K562 (cell line): ENCODE measurements around the gene OXLD1. TPM values are rescaled to one million over a fixed set of nuclear protein-coding genes. Genes with fewer than 3 reads are reported as not detected.

Source experiments
- BRCA1 ChIP-seq, 2 experiments: fragments of 450-650 bp in 1 of 2; sonication (generic) in 1 of 2; formaldehyde crosslinking in 1 of 2; IDR thresholded peaks; 2 replicates each; pipeline versions ENCODE4 v1.5.0 to v1.6.1; 2017 to 2020; ENCODE audit warnings: mild to moderate bottlenecking in 1 of 2, missing genetic modification reagents in 1 of 2
- FOXJ3 ChIP-seq: sonication (generic); formaldehyde crosslinking; IDR thresholded peaks from 2 replicates; pipeline ENCODE4 v1.4.0; 2020; ENCODE audit warnings: mild to moderate bottlenecking, missing genetic modification reagents
- ILK ChIP-seq: fragments of 450-650 bp; IDR thresholded peaks from 2 replicates; pipeline ENCODE4 v1.6.1; 2016; ENCODE audit warnings: missing genetic modification characterization, low read depth, mild to moderate bottlenecking, missing compliant biosample characterization, moderate library complexity, borderline replicate concordance
- POLR2AphosphoS5 ChIP-seq: IDR thresholded peaks from 2 replicates; pipeline ENCODE4 v1.6.1; 2011; ENCODE audit warnings: mild to moderate bottlenecking, low read depth, low read length, moderate library complexity; ENCODE audit not compliant: control insufficient read depth, insufficient read depth
- ZNF57 ChIP-seq: fragments of 450-650 bp; formaldehyde crosslinking; IDR thresholded peaks from 2 replicates; pipeline ENCODE4 v1.4.0; 2020; ENCODE audit warnings: mild to moderate bottlenecking, moderate library complexity
- ZNF586 ChIP-seq: fragments of 450-650 bp; formaldehyde crosslinking; conservative IDR thresholded peaks from 2 replicates; pipeline ENCODE4 v1.4.0; 2020; ENCODE audit warnings: mild to moderate bottlenecking, moderate library complexity
- polyA plus RNA-seq, 8 experiments: library from polyadenylated mRNA; depleted of rRNA in 4 of 8; stranded (reverse) in 5 of 8; unstranded in 3 of 8; fragments of >200 nt; fragmentation: Nextera tagmentation in 2 of 8; fragmentation: Illumina TruSeq in 1 of 8; extraction: Ambion mirVana in 2 of 8; extraction: Trizol in 1 of 8; gene quantifications; 2 replicates each; pipeline versions ENCODE4 v1.2.1 to v1.2.3, GENCODE V29; 2011 to 2014; ENCODE audit warnings: inconsistent platforms in 1 of 8, missing spikeins in 1 of 8
- total RNA-seq, 7 experiments: library from RNA; depleted of rRNA in 6 of 7; stranded (reverse); fragments of >200 nt in 6 of 7; fragmentation: Illumina TruSeq in 2 of 7; extraction: Trizol in 2 of 7; gene quantifications; 2 replicates each; pipeline versions ENCODE4 v1.2.1 to v1.2.3, GENCODE V29; 2011 to 2021; ENCODE audit warnings: low replicate concordance in 1 of 7
- TF ChIP-seq, protein P1 (sequence below): fragments of 450-650 bp; IDR thresholded peaks from 2 replicates; pipeline ENCODE4 v1.7.1; 2018; ENCODE audit warnings: mild to moderate bottlenecking, low read depth; ENCODE audit not compliant: partially characterized antibody
- TF ChIP-seq, protein P2 (sequence below): fragments of 200-600 bp; sonication (generic); IDR thresholded peaks from one replicate; pipeline ENCODE4 v1.6.1; 2012; ENCODE audit warnings: mild to moderate bottlenecking, low read depth, low read length, inconsistent platforms

The OXLD1 gene
- total and polyA plus RNA-seq, 9 of the 15 experiments (the other 6 are each of a cell fraction or from before 2014, with no cell fraction given): 4.4 to 115 (median 29.3) TPM

DNA sequence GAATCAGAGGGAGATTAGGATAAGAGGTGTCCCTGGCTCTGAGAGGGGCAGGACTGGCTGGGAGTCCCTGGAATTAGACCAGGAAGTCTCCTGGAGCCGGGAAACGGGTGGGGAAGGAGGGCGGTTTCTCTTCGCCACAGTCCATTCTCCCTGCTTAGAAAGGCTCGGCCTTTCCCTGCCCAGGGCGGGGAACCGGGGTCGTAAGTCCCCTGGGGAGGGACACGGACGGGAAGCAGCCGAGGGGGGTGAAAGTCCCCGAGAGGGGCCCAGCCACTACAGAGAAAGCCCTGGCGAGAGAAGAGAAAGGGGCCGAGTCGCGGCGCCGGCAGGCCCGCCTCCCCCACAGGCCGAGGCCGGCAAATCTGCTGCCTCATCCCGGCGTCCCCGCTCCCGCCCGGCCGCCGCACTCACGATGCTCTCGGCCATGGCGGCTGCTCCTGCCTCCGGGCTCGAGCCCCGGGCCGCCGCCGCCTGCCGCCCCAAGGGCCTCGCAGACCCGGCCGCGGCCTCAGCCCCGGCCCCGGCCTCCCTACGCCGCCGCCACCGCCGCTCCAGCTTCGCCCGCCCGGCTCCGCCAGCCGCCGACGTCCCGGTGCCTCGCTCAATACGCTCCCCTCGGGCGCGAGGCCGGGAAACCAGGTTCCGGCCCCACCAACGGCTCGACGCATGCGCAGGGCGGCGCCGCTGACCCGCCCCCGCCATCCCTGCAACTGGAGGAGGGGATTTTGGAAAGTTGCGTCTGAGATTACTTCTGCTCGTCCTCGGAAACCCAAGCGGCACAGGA, 29.7 kb downstream of the OXLD1 start, which contains the start of the genes NPLOC4 and TSPAN10 (continued):
- TF ChIP-seq, protein P1, sequence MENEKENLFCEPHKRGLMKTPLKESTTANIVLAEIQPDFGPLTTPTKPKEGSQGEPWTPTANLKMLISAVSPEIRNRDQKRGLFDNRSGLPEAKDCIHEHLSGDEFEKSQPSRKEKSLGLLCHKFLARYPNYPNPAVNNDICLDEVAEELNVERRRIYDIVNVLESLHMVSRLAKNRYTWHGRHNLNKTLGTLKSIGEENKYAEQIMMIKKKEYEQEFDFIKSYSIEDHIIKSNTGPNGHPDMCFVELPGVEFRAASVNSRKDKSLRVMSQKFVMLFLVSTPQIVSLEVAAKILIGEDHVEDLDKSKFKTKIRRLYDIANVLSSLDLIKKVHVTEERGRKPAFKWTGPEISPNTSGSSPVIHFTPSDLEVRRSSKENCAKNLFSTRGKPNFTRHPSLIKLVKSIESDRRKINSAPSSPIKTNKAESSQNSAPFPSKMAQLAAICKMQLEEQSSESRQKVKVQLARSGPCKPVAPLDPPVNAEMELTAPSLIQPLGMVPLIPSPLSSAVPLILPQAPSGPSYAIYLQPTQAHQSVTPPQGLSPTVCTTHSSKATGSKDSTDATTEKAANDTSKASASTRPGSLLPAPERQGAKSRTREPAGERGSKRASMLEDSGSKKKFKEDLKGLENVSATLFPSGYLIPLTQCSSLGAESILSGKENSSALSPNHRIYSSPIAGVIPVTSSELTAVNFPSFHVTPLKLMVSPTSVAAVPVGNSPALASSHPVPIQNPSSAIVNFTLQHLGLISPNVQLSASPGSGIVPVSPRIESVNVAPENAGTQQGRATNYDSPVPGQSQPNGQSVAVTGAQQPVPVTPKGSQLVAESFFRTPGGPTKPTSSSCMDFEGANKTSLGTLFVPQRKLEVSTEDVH: no peak
- TF ChIP-seq POLR2AphosphoS5 (peak; percentile 88), FOXJ3 (CRISPR knock-in tag) (no peak), BRCA1 (IDR thresholded peaks at IDR 0.05) (no peak), BRCA1 (CRISPR knock-in tag; IDR thresholded peaks at IDR 0.05) (peak; percentile 41; the same call in 1 of the 2 replicates), ILK (tag) (no peak), ZNF586 (CRISPR knock-in tag) (no peak), ZNF57 (no peak)
- TF ChIP-seq, protein P2, sequence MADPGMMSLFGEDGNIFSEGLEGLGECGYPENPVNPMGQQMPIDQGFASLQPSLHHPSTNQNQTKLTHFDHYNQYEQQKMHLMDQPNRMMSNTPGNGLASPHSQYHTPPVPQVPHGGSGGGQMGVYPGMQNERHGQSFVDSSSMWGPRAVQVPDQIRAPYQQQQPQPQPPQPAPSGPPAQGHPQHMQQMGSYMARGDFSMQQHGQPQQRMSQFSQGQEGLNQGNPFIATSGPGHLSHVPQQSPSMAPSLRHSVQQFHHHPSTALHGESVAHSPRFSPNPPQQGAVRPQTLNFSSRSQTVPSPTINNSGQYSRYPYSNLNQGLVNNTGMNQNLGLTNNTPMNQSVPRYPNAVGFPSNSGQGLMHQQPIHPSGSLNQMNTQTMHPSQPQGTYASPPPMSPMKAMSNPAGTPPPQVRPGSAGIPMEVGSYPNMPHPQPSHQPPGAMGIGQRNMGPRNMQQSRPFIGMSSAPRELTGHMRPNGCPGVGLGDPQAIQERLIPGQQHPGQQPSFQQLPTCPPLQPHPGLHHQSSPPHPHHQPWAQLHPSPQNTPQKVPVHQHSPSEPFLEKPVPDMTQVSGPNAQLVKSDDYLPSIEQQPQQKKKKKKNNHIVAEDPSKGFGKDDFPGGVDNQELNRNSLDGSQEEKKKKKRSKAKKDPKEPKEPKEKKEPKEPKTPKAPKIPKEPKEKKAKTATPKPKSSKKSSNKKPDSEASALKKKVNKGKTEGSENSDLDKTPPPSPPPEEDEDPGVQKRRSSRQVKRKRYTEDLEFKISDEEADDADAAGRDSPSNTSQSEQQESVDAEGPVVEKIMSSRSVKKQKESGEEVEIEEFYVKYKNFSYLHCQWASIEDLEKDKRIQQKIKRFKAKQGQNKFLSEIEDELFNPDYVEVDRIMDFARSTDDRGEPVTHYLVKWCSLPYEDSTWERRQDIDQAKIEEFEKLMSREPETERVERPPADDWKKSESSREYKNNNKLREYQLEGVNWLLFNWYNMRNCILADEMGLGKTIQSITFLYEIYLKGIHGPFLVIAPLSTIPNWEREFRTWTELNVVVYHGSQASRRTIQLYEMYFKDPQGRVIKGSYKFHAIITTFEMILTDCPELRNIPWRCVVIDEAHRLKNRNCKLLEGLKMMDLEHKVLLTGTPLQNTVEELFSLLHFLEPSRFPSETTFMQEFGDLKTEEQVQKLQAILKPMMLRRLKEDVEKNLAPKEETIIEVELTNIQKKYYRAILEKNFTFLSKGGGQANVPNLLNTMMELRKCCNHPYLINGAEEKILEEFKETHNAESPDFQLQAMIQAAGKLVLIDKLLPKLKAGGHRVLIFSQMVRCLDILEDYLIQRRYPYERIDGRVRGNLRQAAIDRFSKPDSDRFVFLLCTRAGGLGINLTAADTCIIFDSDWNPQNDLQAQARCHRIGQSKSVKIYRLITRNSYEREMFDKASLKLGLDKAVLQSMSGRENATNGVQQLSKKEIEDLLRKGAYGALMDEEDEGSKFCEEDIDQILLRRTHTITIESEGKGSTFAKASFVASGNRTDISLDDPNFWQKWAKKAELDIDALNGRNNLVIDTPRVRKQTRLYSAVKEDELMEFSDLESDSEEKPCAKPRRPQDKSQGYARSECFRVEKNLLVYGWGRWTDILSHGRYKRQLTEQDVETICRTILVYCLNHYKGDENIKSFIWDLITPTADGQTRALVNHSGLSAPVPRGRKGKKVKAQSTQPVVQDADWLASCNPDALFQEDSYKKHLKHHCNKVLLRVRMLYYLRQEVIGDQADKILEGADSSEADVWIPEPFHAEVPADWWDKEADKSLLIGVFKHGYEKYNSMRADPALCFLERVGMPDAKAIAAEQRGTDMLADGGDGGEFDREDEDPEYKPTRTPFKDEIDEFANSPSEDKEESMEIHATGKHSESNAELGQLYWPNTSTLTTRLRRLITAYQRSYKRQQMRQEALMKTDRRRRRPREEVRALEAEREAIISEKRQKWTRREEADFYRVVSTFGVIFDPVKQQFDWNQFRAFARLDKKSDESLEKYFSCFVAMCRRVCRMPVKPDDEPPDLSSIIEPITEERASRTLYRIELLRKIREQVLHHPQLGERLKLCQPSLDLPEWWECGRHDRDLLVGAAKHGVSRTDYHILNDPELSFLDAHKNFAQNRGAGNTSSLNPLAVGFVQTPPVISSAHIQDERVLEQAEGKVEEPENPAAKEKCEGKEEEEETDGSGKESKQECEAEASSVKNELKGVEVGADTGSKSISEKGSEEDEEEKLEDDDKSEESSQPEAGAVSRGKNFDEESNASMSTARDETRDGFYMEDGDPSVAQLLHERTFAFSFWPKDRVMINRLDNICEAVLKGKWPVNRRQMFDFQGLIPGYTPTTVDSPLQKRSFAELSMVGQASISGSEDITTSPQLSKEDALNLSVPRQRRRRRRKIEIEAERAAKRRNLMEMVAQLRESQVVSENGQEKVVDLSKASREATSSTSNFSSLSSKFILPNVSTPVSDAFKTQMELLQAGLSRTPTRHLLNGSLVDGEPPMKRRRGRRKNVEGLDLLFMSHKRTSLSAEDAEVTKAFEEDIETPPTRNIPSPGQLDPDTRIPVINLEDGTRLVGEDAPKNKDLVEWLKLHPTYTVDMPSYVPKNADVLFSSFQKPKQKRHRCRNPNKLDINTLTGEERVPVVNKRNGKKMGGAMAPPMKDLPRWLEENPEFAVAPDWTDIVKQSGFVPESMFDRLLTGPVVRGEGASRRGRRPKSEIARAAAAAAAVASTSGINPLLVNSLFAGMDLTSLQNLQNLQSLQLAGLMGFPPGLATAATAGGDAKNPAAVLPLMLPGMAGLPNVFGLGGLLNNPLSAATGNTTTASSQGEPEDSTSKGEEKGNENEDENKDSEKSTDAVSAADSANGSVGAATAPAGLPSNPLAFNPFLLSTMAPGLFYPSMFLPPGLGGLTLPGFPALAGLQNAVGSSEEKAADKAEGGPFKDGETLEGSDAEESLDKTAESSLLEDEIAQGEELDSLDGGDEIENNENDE: no peak
